ENCODE data around the gene MSLN.

Gene MSLN

GRCh38 chr16:728131-728889 is 32.2 kb upstream of the MSLN start:
- no peak overlapping the region for H3K4me2 ChIP-seq
- no peaks in the 10 kb centered on the region for H3K27me3 ChIP-seq (ENCODE audit: insufficient read depth, low read depth)
- H3K36me3 ChIP-seq (ENCODE audit: insufficient read depth), result no peaks in the 10 kb centered on the region
- H2AFZ ChIP-seq (ENCODE audit: low read depth), result no peak overlapping the region
- no peak overlapping the region for H3K27ac ChIP-seq
- TF ChIP-seq CTCF (conservative IDR thresholded peaks at IDR 0.05; ENCODE audit: low read depth, low read length), result no peak
- H4K20me1 ChIP-seq (ENCODE audit: insufficient read depth), result no peaks in the 10 kb centered on the region
- no peak overlapping the region for H3K4me3 ChIP-seq (IDR thresholded peaks at IDR 0.05; ENCODE audit: insufficient read depth, low read depth, low read length)
- no peaks in the 10 kb centered on the region for H3K79me2 ChIP-seq (ENCODE audit: insufficient read depth, low read depth)
- H3K4me1 ChIP-seq (ENCODE audit: low read depth, poor library complexity, severe bottlenecking), result peaks cover 32% of the 10 kb centered on the region
- peak overlapping the region; percentile 86; the same call in 1 of the 2 replicates for H3K9ac ChIP-seq

- H4K20me1 ChIP-seq (ENCODE audit: insufficient read depth), result no peaks in the 10 kb centered on the region
- TF ChIP-seq CTCF (conservative IDR thresholded peaks at IDR 0.05; ENCODE audit: low read depth, low read length), result no peak
- no peaks in the 10 kb centered on the region for H3K79me2 ChIP-seq (ENCODE audit: insufficient read depth, low read depth)
- no peak overlapping the region for H3K9ac ChIP-seq
- H2AFZ ChIP-seq (ENCODE audit: low read depth), result no peak overlapping the region
- H3K4me3 ChIP-seq (IDR thresholded peaks at IDR 0.05; ENCODE audit: insufficient read depth, low read depth, low read length), result no peak overlapping the region
- no peak overlapping the region for H3K27ac ChIP-seq
- peaks cover 32% of the 10 kb centered on the region for H3K4me1 ChIP-seq (ENCODE audit: low read depth, poor library complexity, severe bottlenecking)
- H3K4me2 ChIP-seq, result no peak overlapping the region
- H3K27me3 ChIP-seq (ENCODE audit: insufficient read depth, low read depth), result no peaks in the 10 kb centered on the region
- H3K36me3 ChIP-seq (ENCODE audit: insufficient read depth), result no peaks in the 10 kb centered on the region
These were observed 31.4 kb upstream of the MSLN start for GRCh38 chr16:728890-729744.

GRCh38 chr16:729768-730665 is 30.5 kb upstream of the MSLN start:
- Histone ChIP-seq H3K79me2 (ENCODE audit: insufficient read depth, low read depth) (no peaks in the 10 kb centered on the region), H3K4me2 (no peak overlapping the region), H3K27me3 (ENCODE audit: insufficient read depth, low read depth) (no peaks in the 10 kb centered on the region), H4K20me1 (ENCODE audit: insufficient read depth) (no peaks in the 10 kb centered on the region), H3K4me3 (IDR thresholded peaks at IDR 0.05; ENCODE audit: insufficient read depth, low read depth, low read length) (no peak overlapping the region), H3K27ac (no peak overlapping the region), H3K9ac (no peak overlapping the region), H2AFZ (ENCODE audit: low read depth) (no peak overlapping the region), H3K36me3 (ENCODE audit: insufficient read depth) (no peaks in the 10 kb centered on the region), H3K4me1 (ENCODE audit: low read depth, poor library complexity, severe bottlenecking) (peaks cover 32% of the 10 kb centered on the region)
- TF ChIP-seq CTCF (conservative IDR thresholded peaks at IDR 0.05; ENCODE audit: low read depth, low read length), result no peak

Measured in KMS-11 (cell line).